GM23338 (cell line): ENCODE results near the gene PTS. TPM values are rescaled to one million over a fixed set of nuclear protein-coding genes. Genes with fewer than 3 reads are reported as not detected.

Experiments used
- ATAC-seq: fragments of 200-7000 bp; cut with Tn5 transposase; 3 replicates; pipeline ENCODE4 v1.9.1; 2020
- DNase-seq: peaks from one replicate; pipeline ENCODE4 v3.0.0-alpha.2; 2015; ENCODE audit warnings: low spot score
- H2AFZ ChIP-seq: fragments of 200-600 bp; sonication (generic); 2 replicates; pipeline ENCODE4 v1.8.0; 2016; ENCODE audit warnings: antibody characterized with exemption, mild to moderate bottlenecking, moderate library complexity
- H3F3A ChIP-seq: fragments of 200-600 bp; sonication (generic); replicated peaks from 2 replicates; pipeline ENCODE4 v1.8.0; 2017; ENCODE audit warnings: antibody characterized with exemption, mixed run types, low read depth
- H3K27ac ChIP-seq: fragments of 200-600 bp; sonication (generic); 2 replicates; pipeline ENCODE4 v1.6.1; 2016; ENCODE audit warnings: low read depth
- H3K27me3 ChIP-seq: fragments of 200-600 bp; sonication (generic); 2 replicates; pipeline ENCODE4 v1.8.0; 2016; ENCODE audit warnings: mild to moderate bottlenecking, mixed run types, moderate library complexity; ENCODE audit not compliant: insufficient read depth
- H3K36me3 ChIP-seq: fragments of 200-600 bp; sonication (generic); 2 replicates; pipeline ENCODE4 v1.8.0; 2016; ENCODE audit warnings: mild to moderate bottlenecking; ENCODE audit not compliant: insufficient read depth
- H3K4me1 ChIP-seq: fragments of 200-600 bp; sonication (generic); 2 replicates; pipeline ENCODE4 v1.8.0; 2016; ENCODE audit warnings: mild to moderate bottlenecking, moderate library complexity; ENCODE audit not compliant: insufficient read depth
- H3K4me2 ChIP-seq: fragments of 200-600 bp; sonication (generic); 2 replicates; pipeline ENCODE4 v1.7.1; 2017; ENCODE audit warnings: mixed run types
- H3K4me3 ChIP-seq: fragments of 200-600 bp; sonication (generic); 2 replicates; pipeline ENCODE4 v1.6.1; 2016; ENCODE audit warnings: mixed run types
- H3K79me2 ChIP-seq: fragments of 200-600 bp; sonication (generic); replicated peaks from 2 replicates; pipeline ENCODE4 v1.8.0; 2017; ENCODE audit warnings: mild to moderate bottlenecking; ENCODE audit not compliant: insufficient read depth
- H3K9me2 ChIP-seq: fragments of 200-600 bp; sonication (generic); 2 replicates; pipeline ENCODE4 v1.8.0; 2017; ENCODE audit not compliant: insufficient read depth
- H4K20me1 ChIP-seq: fragments of 200-600 bp; sonication (generic); replicated peaks from 2 replicates; pipeline ENCODE4 v1.8.0; 2017; ENCODE audit warnings: mild to moderate bottlenecking; ENCODE audit not compliant: insufficient read depth
- H3K27ac Mint-ChIP-seq: 2 replicates; pipeline ENCODE4 v1.8.0; 2020; ENCODE audit warnings: inconsistent platforms, mild to moderate bottlenecking, moderate library complexity, mixed read lengths
- H3K27me3 Mint-ChIP-seq: 3 replicates; pipeline ENCODE4 v1.8.0; 2022; ENCODE audit warnings: low read depth, mild to moderate bottlenecking, moderate library complexity, mixed read lengths, inconsistent platforms; ENCODE audit not compliant: insufficient read depth, poor library complexity
- H3K36me3 Mint-ChIP-seq: 3 replicates; pipeline ENCODE4 v1.8.0; 2021; ENCODE audit warnings: low read depth, mild to moderate bottlenecking, inconsistent platforms, moderate library complexity, mixed read lengths
- H3K4me1 Mint-ChIP-seq: 3 replicates; pipeline ENCODE4 v1.8.0; 2020; ENCODE audit warnings: mild to moderate bottlenecking, inconsistent platforms, mixed read lengths
- H3K4me3 Mint-ChIP-seq: 3 replicates; pipeline ENCODE4 v1.8.0; 2021; ENCODE audit warnings: moderate library complexity, mild to moderate bottlenecking, inconsistent platforms, mixed read lengths
- H3K9me3 Mint-ChIP-seq: 3 replicates; pipeline ENCODE4 v1.8.0; 2020; ENCODE audit warnings: moderate library complexity, mild to moderate bottlenecking, inconsistent platforms, mixed read lengths
- CREB1 ChIP-seq: fragments of 250-450 bp; sonication (Bioruptor Pico); IDR thresholded peaks from 2 replicates; pipeline ENCODE4 v1.5.0; 2020; ENCODE audit warnings: low read depth, mild to moderate bottlenecking, moderate library complexity
- CTCF ChIP-seq, 2 experiments: fragments of 200-600 bp in 1 of 2; sonication (generic) in 1 of 2; conservative IDR thresholded peaks; 2 replicates each; pipeline versions ENCODE4 v1.5.1 to v1.6.1; 2016 to 2017; ENCODE audit warnings: antibody characterized with exemption in 2 of 2, low read depth in 2 of 2, mild to moderate bottlenecking in 2 of 2, moderate library complexity in 1 of 2
- EZH2 ChIP-seq: fragments of 200-600 bp; sonication (generic); IDR thresholded peaks from one replicate; pipeline ENCODE4 v1.8.0; 2017; ENCODE audit warnings: antibody characterized with exemption, mild to moderate bottlenecking, low read depth; ENCODE audit not compliant: unreplicated experiment
- EZH2phosphoT487 ChIP-seq: fragments of 200-600 bp; sonication (generic); IDR thresholded peaks from one replicate; pipeline ENCODE4 v1.8.1; 2018; ENCODE audit warnings: antibody characterized with exemption; ENCODE audit not compliant: unreplicated experiment
- JUNB ChIP-seq: IDR thresholded peaks from one replicate; pipeline ENCODE4 v1.6.1; 2016; ENCODE audit warnings: antibody characterized with exemption; ENCODE audit not compliant: unreplicated experiment
- NANOG ChIP-seq: IDR thresholded peaks from 2 replicates; pipeline ENCODE4 v1.6.1; 2016; ENCODE audit warnings: antibody characterized with exemption, borderline replicate concordance
- POLR2AphosphoS5 ChIP-seq: IDR thresholded peaks from 2 replicates; pipeline ENCODE4 v1.6.1; 2016; ENCODE audit warnings: antibody characterized with exemption, low read depth
- REST ChIP-seq: IDR thresholded peaks from one replicate; pipeline ENCODE4 v1.6.1; 2018; ENCODE audit warnings: antibody characterized with exemption; ENCODE audit not compliant: unreplicated experiment
- STAT1 ChIP-seq: IDR thresholded peaks from one replicate; pipeline ENCODE4 v1.6.1; 2016; ENCODE audit warnings: antibody characterized with exemption; ENCODE audit not compliant: unreplicated experiment
- ZNF114 ChIP-seq: fragments of 250-450 bp; sonication (Bioruptor Pico); IDR thresholded peaks from 2 replicates; pipeline ENCODE4 v1.5.0; 2020; ENCODE audit warnings: mild to moderate bottlenecking, moderate library complexity
- ZNF331 ChIP-seq: fragments of 250-450 bp; sonication (Bioruptor Pico); IDR thresholded peaks from 2 replicates; pipeline ENCODE4 v1.5.0; 2020; ENCODE audit warnings: low read depth, mild to moderate bottlenecking, moderate library complexity
- ZNF462 ChIP-seq: fragments of 250-450 bp; sonication (Bioruptor Pico); IDR thresholded peaks from 2 replicates; pipeline ENCODE4 v1.5.0; 2020; ENCODE audit warnings: mild to moderate bottlenecking, moderate library complexity
- polyA plus RNA-seq: library from polyadenylated mRNA; unstranded; fragments of >200 nt; fragmentation: Nextera tagmentation; extraction: Ambion mirVana; gene quantifications from 2 replicates; pipeline ENCODE4 v1.2.1, GENCODE V29; 2016
- total RNA-seq: library from RNA; depleted of rRNA; stranded (reverse); fragments of >200 nt; shearing (Covaris generic); gene quantifications from 2 replicates; pipeline ENCODE4 v1.2.3, GENCODE V29; 2014
- TF ChIP-seq, protein P1 (sequence below): IDR thresholded peaks from 2 replicates; pipeline ENCODE4 v1.6.1; 2016; ENCODE audit warnings: antibody characterized with exemption

Gene PTS
- total and polyA plus RNA-seq, 2 experiments from 2014 or later: 19.9 to 85.5 TPM

- no peak for ATAC-seq
Observed at GRCh38 chr11:112196519-112197087, 29.6 kb upstream of the PTS start.

More at GRCh38 chr11:112196519-112197087, 29.6 kb upstream of the PTS start:
- Histone ChIP-seq H3F3A (no peaks in the 10 kb centered on the region), H3K9me2 (no peaks in the 10 kb centered on the region), H2AFZ (no peak overlapping the region), H3K4me3 (no peak overlapping the region), H4K20me1 (peaks cover 3% of the 10 kb centered on the region; the same call in 1 of the 2 replicates), H3K79me2 (no peaks in the 10 kb centered on the region), H3K36me3 (no peaks in the 10 kb centered on the region), H3K27ac (no peak overlapping the region), H3K4me2 (no peak overlapping the region), H3K4me1 (no peaks in the 10 kb centered on the region), H3K27me3 (no peaks in the 10 kb centered on the region)
- TF ChIP-seq EZH2phosphoT487 (no peak), ZNF331 (no peak), NANOG (no peak), CTCF (conservative IDR thresholded peaks at IDR 0.05; ENCODE audit: low read depth in 2 of 2) (no peak), CREB1 (CRISPR knock-in tag) (no peak), ZNF462 (CRISPR knock-in tag) (no peak), POLR2AphosphoS5 (no peak), ZNF114 (CRISPR knock-in tag) (no peak), EZH2 (no peak), STAT1 (no peak), REST (no peak), JUNB (no peak)
- TF ChIP-seq, protein P1, sequence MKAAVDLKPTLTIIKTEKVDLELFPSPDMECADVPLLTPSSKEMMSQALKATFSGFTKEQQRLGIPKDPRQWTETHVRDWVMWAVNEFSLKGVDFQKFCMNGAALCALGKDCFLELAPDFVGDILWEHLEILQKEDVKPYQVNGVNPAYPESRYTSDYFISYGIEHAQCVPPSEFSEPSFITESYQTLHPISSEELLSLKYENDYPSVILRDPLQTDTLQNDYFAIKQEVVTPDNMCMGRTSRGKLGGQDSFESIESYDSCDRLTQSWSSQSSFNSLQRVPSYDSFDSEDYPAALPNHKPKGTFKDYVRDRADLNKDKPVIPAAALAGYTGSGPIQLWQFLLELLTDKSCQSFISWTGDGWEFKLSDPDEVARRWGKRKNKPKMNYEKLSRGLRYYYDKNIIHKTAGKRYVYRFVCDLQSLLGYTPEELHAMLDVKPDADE: no peak
- peaks cover 4% of the 10 kb centered on the region for H3K27me3 Mint-ChIP-seq
- H3K36me3 Mint-ChIP-seq: no peaks in the 10 kb centered on the region
- H3K27ac Mint-ChIP-seq: no peak overlapping the region
- H3K4me1 Mint-ChIP-seq: no peaks in the 10 kb centered on the region
- no peak for DNase-seq
- H3K9me3 Mint-ChIP-seq: no peaks in the 10 kb centered on the region
- no peak overlapping the region for H3K4me3 Mint-ChIP-seq
